Retina (tissue), 1 donor: ENCODE measurements around the gene SCN4A.
"Not testable (repeated sequence)": the region's sequence is repeated elsewhere in the genome, so short reads cannot be mapped to it uniquely, and the experiment has no call there.

ENCODE experiments used
- DNase-seq: peaks from one replicate; pipeline ENCODE4 v3.0.0-alpha.2; 2016

Gene SCN4A

DNA sequence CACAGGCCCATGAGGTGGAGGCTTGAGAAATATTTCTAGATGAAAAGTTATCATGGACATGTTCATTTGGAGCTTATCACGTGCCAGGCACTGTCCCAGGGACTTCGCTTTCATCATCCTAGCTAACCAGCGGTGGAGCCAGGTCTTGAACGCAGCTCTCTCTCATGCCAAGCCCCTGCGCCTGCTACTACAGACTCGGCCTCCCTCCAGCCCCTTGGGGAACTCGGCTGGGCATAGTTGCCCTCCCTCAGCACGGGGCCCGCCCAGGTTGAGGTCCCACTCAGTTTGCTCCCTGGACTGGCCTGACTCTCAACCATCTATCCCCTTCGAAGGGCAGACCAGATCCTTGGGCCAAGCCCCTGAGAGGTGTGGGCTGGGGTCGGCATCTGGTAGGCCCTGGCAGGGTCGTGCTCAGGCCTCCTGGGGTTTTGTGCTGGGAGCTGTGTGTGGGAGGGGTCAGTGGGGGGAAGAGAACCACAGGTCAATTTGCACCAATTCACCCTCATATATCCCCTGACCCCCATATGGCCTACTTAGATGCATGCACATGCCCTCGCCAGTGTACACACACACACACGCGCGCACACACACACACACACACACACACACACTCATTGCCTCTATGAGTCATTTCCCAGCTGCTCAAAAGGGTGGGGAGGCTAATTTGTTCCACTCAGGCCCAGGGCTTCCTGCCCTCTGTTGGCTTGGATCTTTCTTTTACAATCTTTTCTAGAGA lies 12.1 kb upstream of the SCN4A start:
- DNase-seq: no peak

- no peak for DNase-seq
Observed at GRCh38 chr17:63984236-63984635, 11.5 kb upstream of the SCN4A start.

GRCh38 chr17:63983320-63983719 lies 10.6 kb upstream of the SCN4A start:
- no peak for DNase-seq

DNA sequence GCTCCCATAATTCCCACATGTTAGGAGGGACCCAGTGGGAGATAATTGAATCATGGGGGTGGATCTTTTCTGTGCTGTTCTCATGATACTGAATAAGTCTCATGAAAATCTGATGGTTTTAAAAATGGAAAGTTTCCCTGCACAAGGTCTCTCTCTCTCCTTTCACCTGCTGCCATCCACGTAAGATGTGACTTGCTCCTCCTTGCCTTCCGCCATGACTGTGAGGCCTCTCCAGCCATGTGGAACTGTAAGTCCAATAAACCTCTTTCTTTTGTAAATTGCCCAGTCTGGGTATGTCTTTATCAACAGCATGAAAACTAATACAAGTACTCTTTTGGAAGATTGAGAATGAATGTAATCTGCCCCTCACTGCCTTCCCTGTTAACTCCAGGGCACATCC lies 9.9 kb upstream of the SCN4A start:
- not testable (repeated sequence) for DNase-seq

- DNase-seq: no peak
Observed at GRCh38 chr17:63978272-63979200, 5.8 kb upstream of the SCN4A start.

GRCh38 chr17:63976702-63977101 lies 4.0 kb upstream of the SCN4A start:
- DNase-seq: no peak

GRCh38 chr17:63975541-63976092 lies 2.9 kb upstream of the SCN4A start:
- no peak for DNase-seq

DNA sequence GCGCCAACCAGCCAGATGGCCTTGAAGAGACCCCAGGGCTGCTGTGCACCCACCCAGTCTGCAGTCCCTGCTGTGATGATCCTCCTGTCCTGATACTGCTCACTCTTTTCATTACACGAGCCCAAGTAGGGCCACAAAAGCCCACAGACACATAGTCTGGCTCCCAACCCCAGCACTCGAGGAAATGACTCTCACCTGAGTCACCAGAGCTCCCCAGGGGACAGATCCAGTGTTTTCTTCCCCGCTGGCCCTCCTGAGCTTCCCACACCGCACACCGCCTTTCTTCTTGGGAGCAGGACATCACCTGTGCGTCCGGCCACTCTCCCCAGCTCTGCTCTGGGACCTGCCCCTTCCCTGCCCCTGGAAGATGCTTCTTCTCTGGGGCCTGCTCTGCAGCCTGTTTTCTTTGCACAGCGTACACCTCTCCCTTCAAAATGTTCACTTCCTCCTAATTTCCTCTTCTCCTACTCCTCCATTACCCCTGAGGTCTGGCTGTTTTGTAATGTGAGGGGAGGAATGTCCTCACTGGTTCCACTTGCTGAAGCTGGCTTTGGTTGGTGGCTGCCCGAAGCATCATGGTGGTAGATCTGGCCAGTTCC lies 2.0 kb upstream of the SCN4A start:
- DNase-seq: no peak

GRCh38 chr17:63973930-63974593 lies 1.3 kb upstream of the SCN4A start:
- DNase-seq: no peak

DNA sequence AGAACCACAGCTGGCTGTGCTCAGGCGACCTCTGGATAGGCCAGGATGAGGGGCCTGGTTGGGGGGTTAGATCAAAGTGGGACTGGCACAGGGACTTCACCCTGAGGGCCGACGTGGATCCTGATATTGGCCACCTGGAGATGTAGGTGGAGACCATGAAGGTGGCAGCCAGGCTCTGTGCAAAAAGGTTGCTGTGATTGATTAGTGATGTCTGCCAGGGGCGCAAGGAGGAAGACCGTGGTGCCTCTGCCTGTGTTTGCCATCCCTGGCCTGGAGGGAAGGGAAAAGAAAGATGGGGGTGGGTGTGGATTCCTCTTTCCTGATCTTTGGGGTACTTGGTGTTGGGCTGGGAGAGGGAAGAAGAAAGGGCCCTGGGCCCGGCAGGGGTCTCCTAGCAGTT lies 529 bp upstream of the SCN4A start:
- DNase-seq: no peak

GRCh38 chr17:63969278-63969677 lies 3.4 kb downstream of the SCN4A start:
- no peak for DNase-seq

DNA sequence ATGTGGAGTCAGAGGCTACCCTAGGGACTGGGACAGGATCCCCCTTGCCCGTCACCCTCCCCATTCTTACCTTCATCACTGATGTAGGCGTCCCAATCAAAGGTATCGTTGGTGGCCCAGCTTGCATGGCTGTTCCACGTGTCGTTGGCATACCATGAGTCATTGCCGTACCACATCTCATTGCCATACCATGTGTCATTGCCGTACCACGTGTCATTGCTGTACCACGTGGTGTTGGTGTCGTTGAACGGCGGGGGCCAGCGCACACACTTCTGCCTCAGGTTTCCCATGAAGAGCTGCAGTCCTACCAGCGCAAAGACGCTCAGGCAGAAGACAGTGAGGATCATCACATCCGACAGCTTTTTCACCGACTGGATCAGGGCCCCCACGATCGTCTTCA lies 4.8 kb downstream of the SCN4A start:
- no peak for DNase-seq

GRCh38 chr17:63966646-63967264 lies 6.0 kb downstream of the SCN4A start:
- no peak for DNase-seq

DNA sequence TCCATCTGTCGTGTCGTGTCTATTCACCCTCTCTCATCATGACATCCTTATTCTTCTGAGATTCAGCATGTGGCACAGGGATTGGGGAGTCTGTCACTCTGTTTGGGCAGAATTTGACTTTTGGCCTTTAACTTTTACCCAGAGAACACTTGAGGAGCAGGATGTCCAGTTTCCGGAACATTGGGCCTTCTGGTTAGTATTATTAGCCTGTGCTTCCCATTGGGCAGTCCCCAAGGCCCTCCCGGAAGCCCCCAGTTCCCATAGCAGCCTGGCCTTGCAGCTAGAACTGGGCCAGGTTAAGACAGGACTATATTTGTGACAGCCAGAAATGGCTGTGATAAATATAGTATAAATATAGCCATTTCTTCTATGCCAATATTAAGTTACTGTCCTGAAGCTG lies 9.6 kb downstream of the SCN4A start:
- no peak for DNase-seq

- no peak for DNase-seq
Observed at GRCh38 chr17:63962298-63962744, 10.4 kb downstream of the SCN4A start.

DNA sequence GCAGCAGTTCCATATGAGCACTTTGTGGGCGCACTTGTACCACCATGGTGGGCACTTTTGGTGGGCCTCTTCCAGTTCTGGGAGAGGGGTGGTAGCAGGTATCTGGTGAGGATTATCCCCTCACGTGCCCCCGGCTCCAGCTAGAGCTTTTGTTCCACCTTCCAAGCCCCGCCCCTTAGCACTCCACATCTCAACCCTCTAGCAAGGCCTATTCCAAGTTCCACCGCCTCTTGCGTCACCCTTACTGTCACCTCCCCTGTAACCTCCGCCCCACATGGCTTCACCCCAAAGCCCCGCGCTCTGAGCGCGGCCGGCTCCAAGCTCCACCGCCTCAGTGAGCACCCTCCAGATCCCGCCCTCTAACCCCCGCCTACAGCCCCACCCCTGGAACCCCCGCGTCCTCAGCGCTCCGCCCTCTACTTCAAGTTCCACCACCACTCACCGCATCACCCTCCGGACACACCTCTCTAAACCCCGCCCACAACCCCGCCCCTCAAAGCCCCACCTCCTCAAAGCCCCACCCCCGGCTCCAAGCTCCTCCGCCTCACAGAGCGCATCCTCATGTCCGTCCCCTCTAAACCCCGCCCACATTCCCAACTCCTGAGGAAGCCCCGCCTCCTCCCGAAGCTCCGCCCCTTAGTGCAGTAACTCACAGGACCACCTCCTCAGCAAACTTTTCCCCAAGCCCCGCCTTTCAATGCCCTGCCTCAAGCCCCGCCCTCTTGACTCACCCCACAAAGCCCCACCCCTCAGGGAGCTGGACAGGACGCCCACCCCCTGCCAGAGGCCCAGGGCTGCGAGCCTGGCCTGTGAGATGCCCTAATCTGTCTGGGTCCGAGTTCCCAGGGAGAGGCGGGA lies 11.1 kb downstream of the SCN4A start:
- peak; percentile 36 for DNase-seq

- DNase-seq: no peak
Observed at GRCh38 chr17:63960430-63960829, 12.3 kb downstream of the SCN4A start.

- no peak for DNase-seq
Observed at GRCh38 chr17:63960006-63960405, 12.7 kb downstream of the SCN4A start.

DNA sequence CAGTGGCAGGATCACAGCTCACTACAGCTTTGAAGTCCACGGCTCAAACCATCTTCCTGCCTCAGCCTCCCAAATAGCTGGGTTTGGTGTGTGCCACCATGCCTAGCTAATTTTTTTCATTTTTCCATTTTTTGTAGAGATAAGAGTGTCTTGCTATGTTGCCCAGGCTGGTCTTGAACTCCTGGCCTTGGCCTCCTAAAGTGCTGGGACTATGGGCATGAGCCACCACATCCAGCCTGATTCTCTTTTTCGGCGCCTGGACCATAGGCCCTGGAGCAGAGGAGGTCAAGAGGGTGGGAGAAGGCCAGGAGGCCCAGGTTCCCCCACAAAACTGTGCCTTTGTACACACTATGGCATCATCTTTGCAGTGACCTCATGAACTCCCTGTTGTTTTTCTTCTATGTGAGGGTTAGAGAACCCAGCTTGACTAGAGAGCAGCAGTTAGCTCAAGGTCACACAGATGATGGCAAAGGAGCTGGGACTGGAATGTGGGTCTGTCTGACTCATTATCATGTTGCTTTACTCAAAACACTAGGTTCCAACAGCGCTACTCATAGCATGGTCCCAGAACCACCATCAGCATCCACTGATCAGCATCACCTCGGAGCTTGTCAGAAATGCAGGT lies 16.3 kb downstream of the SCN4A start:
- DNase-seq: no peak

DNA sequence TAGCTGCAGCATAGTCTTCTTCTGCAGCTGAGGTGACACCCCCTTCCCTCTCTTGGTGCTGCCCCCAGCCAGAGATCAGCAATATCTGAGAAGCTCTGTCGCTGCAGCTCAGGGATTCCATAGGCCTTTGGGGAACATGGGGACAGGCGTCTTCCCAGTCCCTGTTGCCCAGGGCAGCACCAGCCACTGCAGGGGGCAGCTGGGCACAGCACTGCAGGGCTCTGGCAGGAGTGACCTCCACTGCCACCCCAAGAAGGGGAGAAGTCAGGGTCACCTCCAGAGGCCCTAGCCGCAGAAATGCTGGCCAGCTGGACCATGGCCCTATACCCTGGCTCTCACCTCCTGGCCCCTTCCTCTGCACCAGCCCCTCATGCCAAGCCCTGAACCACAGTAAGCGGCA lies 16.9 kb downstream of the SCN4A start:
- DNase-seq: no peak

GRCh38 chr17:63955232-63955631 lies 17.5 kb downstream of the SCN4A start:
- DNase-seq: no peak
